Glomerular visceral epithelial cell (primary cell): ENCODE results near the gene ANKRD2.
A peak's percentile ranks its signal among the peaks of the same experiment; 100 is the strongest.
"Not testable (repeated sequence)": the region's sequence is repeated elsewhere in the genome, so short reads cannot be mapped to it uniquely, and the experiment has no call there.

Experiments used
- DNase-seq: peaks from one replicate; pipeline ENCODE4 v3.0.0-alpha.2; 2016; ENCODE audit errors: extremely low spot score

Gene ANKRD2

GRCh38 chr10:97571622-97572021 lies 957 bp upstream of the ANKRD2 start:
- DNase-seq: no peak

GRCh38 chr10:97573021-97573420 lies 442 bp downstream of the ANKRD2 start:
- DNase-seq: peak; percentile 79

- DNase-seq: no peak
These were observed 1.1 kb downstream of the ANKRD2 start for GRCh38 chr10:97573672-97574071.

GRCh38 chr10:97574374-97575126 lies 2.0 kb downstream of the ANKRD2 start:
- peak; percentile 99 for DNase-seq

GRCh38 chr10:97575127-97575668 lies 2.6 kb downstream of the ANKRD2 start:
- DNase-seq: peak; percentile 66

- DNase-seq: not testable (repeated sequence)
These were observed 3.9 kb downstream of the ANKRD2 start for GRCh38 chr10:97576487-97576886.

DNA sequence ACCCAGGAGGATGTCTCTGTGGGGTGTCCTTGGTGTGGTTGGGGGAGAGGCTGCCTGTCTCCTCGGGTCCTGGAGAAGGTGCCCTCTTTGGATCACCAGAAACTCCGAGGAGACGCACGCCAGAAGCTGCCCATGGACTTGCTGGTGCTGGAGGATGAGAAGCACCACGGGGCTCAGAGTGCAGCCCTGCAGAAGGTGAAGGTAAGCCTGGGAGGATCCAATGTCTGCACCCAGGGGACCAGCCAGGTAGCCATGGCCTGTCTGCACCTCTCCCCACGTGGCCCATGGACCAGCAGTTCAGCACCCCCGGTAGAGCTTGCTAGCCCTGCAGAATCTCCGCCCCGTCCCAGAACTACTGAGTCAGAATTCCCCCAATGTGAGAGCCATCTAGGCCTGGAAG lies 5.1 kb downstream of the ANKRD2 start:
- no peak for DNase-seq

DNA sequence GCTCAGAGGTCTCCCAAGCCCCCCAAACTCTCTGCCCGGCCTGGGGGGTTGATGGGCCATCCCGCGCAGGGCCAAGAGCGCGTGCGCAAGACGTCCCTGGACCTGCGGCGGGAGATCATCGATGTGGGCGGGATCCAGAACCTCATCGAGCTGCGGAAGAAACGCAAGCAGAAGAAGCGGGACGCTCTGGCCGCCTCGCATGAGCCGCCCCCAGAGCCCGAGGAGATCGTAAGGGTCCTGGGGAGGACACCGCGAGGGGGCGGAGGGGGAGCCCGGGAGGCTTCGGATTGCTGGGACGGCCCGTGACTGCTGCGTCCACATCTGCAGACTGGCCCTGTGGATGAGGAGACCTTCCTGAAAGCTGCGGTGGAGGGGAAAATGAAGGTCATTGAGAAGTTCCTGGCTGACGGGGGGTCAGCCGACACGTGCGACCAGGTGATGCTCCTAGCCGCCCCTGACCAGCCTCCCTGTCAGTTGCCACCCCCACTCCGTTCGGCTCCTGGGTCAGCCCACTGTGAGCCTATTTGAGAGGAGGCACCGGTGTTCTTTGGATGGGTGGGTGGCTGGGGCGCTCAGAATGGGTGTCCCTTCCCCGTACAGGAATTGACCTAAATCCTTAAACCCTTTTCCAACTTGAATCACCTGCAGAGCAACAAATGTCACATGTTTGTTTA lies 5.7 kb downstream of the ANKRD2 start:
- no peak for DNase-seq

DNA sequence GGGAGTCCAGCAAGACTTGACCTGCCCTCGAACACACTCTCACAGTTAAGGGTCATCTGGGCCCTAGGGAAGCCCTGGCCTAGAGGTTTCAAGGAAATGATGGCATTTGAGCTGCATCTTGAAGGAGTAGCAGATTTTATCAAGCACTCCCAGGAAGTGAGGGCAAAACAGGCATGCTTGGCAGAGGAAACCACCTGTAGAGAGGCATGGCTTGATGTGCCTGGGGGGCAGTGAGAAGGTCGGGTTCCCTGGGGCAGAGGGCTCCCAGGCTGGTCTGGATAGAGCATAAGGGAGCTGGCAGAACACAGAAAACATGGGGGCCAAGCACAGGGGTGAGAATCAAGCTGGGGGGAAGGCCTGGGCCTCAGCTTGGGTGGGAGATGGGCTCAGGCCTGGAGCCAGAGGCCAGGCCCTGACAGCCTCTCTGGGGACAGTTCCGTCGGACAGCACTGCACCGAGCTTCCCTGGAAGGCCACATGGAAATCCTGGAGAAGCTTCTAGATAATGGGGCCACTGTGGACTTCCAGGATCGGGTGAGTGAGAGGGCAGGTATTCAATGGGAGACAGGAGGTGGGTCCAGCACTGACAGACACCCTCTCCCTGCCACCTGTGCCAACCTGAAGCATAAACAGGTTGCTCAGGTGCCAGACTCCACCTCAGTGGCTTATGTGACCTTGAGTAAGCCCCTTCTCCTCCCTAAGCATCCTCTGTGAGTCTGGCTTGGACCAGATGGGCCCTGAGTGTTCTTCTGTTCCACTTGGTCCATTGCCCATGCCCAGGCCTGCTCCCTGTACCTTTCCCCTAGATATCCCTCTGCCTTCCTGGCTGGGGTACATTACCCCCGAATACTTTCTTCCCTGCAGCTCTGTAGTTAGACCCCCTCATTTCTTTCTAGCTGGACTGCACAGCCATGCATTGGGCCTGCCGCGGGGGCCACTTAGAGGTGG lies 8.1 kb downstream of the ANKRD2 start:
- no peak for DNase-seq

DNA sequence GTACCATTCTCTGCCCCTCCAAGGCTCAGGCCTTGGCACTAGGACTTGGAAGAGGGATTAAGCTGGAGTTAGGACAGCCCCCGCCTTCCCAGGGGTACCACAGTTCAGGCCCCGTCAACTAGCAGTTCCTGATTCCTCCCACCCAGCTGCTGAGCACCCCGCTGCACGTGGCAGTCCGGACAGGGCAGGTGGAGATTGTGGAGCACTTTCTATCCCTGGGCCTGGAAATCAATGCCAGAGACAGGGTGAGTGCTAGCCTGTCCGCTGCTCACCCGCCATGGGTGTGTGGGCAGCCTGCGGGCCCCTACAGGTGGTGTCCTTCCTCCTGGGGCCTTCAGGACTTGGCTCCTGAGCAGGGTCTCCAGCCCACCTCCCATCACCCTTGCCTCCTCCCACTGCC lies 9.6 kb downstream of the ANKRD2 start:
- no peak for DNase-seq

- no peak for DNase-seq
These were observed 10.9 kb downstream of the ANKRD2 start for GRCh38 chr10:97583476-97583875.

DNA sequence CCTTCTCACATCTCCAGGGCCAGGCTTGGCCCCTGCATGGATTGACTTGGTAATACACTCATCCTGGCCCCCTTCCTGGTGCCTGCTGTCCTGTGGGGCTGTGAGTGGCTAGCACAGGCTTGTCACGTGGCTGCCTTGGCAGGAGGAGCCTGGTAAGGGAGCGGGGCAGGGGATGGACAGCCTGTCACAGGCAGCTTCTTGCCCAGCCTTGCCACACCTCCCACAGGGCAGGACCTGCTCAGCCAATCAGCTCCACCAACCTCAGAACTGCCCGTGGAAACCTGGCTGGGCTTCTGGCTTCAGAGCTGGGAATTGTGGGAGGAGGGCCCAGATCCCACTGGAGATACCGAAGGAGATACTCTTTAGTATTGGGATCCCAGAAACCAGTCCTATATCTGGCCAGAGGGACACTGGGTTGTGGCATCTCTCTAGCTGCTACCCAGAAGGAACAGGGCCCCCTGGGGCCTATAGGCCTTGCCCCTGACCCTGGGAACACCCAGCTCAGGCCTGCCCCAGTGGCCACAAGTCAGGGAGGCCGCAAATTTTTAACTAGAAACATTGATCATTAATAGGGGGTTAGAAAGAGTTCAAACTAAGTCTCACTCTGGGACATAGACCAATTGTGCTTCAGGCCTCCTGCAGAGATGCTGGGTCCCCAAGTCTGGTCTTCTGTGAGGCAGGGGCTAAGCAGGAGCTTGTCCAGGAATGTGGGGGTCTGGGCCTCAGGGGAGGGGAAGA lies 11.7 kb downstream of the ANKRD2 start, which contains the start of gene HOGA1:
Gene HOGA1 (plus strand): TSS at position 330 of the 738 bp plus-strand sequence. CDS start 315 bp downstream, at position 645.
- peak; percentile 98 for DNase-seq

DNA sequence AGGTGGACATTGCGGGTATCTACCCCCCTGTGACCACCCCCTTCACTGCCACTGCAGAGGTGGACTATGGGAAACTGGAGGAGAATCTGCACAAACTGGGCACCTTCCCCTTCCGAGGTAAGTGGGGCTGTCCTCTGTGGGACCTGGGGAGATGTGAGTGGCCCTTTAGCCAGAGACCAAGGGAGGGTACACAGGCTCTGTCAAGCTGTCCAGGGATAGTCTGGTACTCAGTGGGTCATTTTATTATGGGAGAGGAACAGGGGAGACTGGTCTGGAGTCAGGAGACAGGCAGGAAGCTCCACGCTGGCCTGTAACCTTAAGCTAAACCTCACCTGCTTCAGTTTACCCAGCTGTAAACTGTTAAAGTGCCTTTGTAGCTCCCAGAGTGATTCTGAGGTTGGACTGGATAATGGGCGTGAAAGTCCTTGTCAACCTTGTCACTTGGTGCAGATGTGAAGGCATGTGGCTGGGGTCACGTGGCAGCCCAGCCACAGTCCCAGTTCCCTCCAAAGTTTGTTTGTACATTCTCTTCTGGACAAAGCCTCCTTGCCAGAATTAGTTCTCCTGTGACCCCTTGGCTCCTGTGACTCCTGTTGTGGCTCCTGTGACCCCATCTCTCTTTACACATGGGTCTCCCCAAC lies 12.3 kb downstream of the ANKRD2 start:
- DNase-seq: no peak

- no peak for DNase-seq
These were observed 12.8 kb downstream of the ANKRD2 start for GRCh38 chr10:97585439-97585811.

DNA sequence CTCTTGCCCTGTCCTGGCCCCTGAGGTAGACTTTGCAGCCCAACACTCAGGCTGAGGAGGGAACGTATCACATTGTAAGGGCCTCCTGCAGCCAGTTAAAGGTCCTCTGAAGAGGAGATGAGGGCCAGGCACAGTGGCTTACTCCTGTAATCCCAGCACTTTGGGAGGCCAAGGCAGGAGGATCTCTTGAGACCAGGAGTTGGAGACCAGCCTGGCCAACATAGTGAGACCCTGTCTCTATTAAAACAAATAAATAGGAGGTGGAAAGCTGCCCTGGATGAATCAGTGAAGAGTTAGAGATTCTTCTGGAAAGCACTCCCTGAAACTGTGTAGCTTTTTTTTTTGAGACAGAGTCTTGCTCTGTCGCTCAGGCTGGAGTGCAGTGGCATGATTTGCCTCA lies 14.6 kb downstream of the ANKRD2 start:
- DNase-seq: no peak

DNA sequence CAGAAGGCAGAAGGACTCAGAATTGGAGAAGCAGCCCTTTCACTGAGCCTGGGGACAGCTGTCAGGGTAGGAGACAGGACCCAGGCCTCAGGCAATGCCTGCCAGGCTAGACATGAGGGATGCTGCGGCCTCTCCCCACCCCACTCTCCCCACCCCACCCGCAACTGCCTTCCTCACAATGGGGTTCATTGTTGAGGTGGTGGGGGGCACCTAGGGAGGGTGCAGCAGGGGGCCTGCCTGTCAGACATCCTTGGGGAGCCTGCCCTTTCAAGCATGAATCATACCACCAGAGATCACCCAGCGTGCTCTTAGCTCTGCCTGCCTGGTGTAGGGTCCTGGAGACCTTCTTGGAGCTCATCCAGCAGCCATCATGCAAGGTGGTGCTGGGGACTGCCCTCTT lies 16.9 kb downstream of the ANKRD2 start, which contains the start of gene C10orf62:
Gene C10orf62 (plus strand): TSS at position 243 of the 400 bp plus-strand sequence. CDS start 177 bp downstream, outside the sequence.
- DNase-seq: no peak

- no peak for DNase-seq
These were observed 17.6 kb downstream of the ANKRD2 start for GRCh38 chr10:97590082-97590747.

GRCh38 chr10:97590748-97591495 lies 18.3 kb downstream of the ANKRD2 start:
- DNase-seq: no peak

DNA sequence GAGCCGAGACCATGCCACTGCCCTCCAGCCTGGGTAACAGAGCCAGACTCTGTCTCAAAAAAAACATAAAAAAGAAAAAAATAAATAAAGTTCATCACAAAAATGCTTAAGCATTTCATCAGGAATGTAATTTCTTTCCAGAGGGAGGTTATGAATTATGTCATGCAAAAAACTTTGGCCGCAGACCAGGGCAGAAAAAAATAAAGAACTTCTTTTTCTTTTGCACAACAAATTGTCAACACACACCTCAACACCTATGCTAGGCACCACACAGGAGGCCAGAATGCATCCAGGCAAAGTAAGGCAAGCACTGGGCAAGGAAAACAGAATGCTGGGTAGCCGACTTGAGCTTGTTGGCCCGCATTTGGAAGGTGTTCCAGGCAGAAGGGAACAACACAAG lies 20.8 kb downstream of the ANKRD2 start:
- DNase-seq: no peak
